Measurements from ENCODE around the gene IER3. TPM values are rescaled to one million over a fixed set of nuclear protein-coding genes. Genes with fewer than 3 reads are reported as not detected.

IER3 gene
- total RNA-seq, 1 donor from 2014 or later = 131 TPM

GRCh38 chr6:30754631-30755030 lies 10.3 kb upstream of the IER3 start:
- H3K36me3 Mint-ChIP-seq = no peaks in the 10 kb centered on the region

GRCh38 chr6:30752157-30752927 lies 8.0 kb upstream of the IER3 start:
- no peak for TF ChIP-seq CTCF (IDR thresholded peaks at IDR 0.05; ENCODE audit: unreplicated experiment)
- Mint-ChIP-seq H3K27ac (peak overlapping the region; percentile 96), H3K27me3 (ENCODE audit: low read depth) (no peaks in the 10 kb centered on the region)

More at GRCh38 chr6:30754631-30755030, 10.3 kb upstream of the IER3 start:
- DNase-seq (ENCODE audit: low spot score in 2 of 2, unreplicated experiment in 2 of 2) = no peak
- H3K9me3 Mint-ChIP-seq = no peaks in the 10 kb centered on the region
- H3K4me1 Mint-ChIP-seq = peaks cover 44% of the 10 kb centered on the region
- no peaks in the 10 kb centered on the region for H3K27me3 Mint-ChIP-seq (ENCODE audit: low read depth)
- H3K4me3 Mint-ChIP-seq = no peak overlapping the region
- H3K27ac Mint-ChIP-seq = no peak overlapping the region
- no peak for TF ChIP-seq CTCF (IDR thresholded peaks at IDR 0.05; ENCODE audit: unreplicated experiment)

GRCh38 chr6:30750379-30750668 lies 6.0 kb upstream of the IER3 start:
- TF ChIP-seq CTCF (IDR thresholded peaks at IDR 0.05; ENCODE audit: unreplicated experiment) = no peak
- Mint-ChIP-seq H3K4me1 (peaks cover 46% of the 10 kb centered on the region), H3K4me3 (no peak overlapping the region), H3K27ac (peak overlapping the region; percentile 37), H3K36me3 (no peaks in the 10 kb centered on the region), H3K9me3 (no peaks in the 10 kb centered on the region), H3K27me3 (ENCODE audit: low read depth) (no peaks in the 10 kb centered on the region)
- DNase-seq (ENCODE audit: low spot score in 2 of 2, unreplicated experiment in 2 of 2) = no peak

More at GRCh38 chr6:30752157-30752927, 8.0 kb upstream of the IER3 start:
- DNase-seq (ENCODE audit: low spot score in 2 of 2, unreplicated experiment in 2 of 2) = peak; percentile 64 to 82
- Mint-ChIP-seq H3K36me3 (no peaks in the 10 kb centered on the region), H3K4me3 (no peak overlapping the region), H3K4me1 (peaks cover 46% of the 10 kb centered on the region), H3K9me3 (no peaks in the 10 kb centered on the region)

- Mint-ChIP-seq H3K9me3 (no peaks in the 10 kb centered on the region), H3K27ac (peak overlapping the region; percentile 52), H3K36me3 (no peaks in the 10 kb centered on the region), H3K4me1 (peaks cover 51% of the 10 kb centered on the region), H3K4me3 (no peak overlapping the region), H3K27me3 (ENCODE audit: low read depth) (no peaks in the 10 kb centered on the region)
- DNase-seq (ENCODE audit: low spot score in 2 of 2, unreplicated experiment in 2 of 2) = no peak
- TF ChIP-seq CTCF (IDR thresholded peaks at IDR 0.05; ENCODE audit: unreplicated experiment) = no peak
These were observed 5.4 kb upstream of the IER3 start for GRCh38 chr6:30749554-30750378.

GRCh38 chr6:30748851-30749540 lies 4.6 kb upstream of the IER3 start:
- Mint-ChIP-seq H3K9me3 (no peaks in the 10 kb centered on the region), H3K36me3 (no peaks in the 10 kb centered on the region), H3K27me3 (ENCODE audit: low read depth) (no peaks in the 10 kb centered on the region), H3K27ac (peak overlapping the region; percentile 52), H3K4me3 (no peak overlapping the region), H3K4me1 (peaks cover 54% of the 10 kb centered on the region)
- DNase-seq (ENCODE audit: low spot score in 2 of 2, unreplicated experiment in 2 of 2) = no peak
- no peak for TF ChIP-seq CTCF (IDR thresholded peaks at IDR 0.05; ENCODE audit: unreplicated experiment)

Measured in mesothelial cell of epicardium (in vitro differentiated cells).